ENCODE measurements around the gene ZNF350.
"Not testable (repeated sequence)": the region's sequence is repeated elsewhere in the genome, so short reads cannot be mapped to it uniquely, and the experiment has no call there.

GRCh38 chr19:52026255-52026990 is 39.8 kb upstream of the ZNF350 start:
- TF ChIP-seq CTCF (IDR thresholded peaks at IDR 0.05; ENCODE audit: low read depth, low read length); EZH2phosphoT487 (IDR thresholded peaks at IDR 0.05; ENCODE audit: low read depth): not testable (repeated sequence)
